ENCODE results near the gene PPP1R11. TPM values are rescaled to one million over a fixed set of nuclear protein-coding genes. Genes with fewer than 3 reads are reported as not detected.
A peak's percentile ranks its signal among the peaks of the same experiment; 100 is the strongest.

Gene PPP1R11
- total RNA-seq, 2 donors from 2014 or later: 18.9 to 34.3 TPM

GRCh38 chr6:30102414-30102969 lies 35.5 kb downstream of the PPP1R11 start:
- Histone ChIP-seq H3K4me1 (peaks cover 36% of the 10 kb centered on the region), H3K27ac (peak overlapping the region in 3 of 4 donors; percentile 34 to 54 (median 37)), H3K27me3 (no peaks in the 10 kb centered on the region), H3K9me3 (no peaks in the 10 kb centered on the region), H3K36me3 (replicated peaks in 1 of 2; ENCODE audit: insufficient read depth in 1 of 2, low read depth in 2 of 2) (no peaks in the 10 kb centered on the region), H3K4me3 (no peak overlapping the region)
- intact Hi-C loops (cut with DNase I): no loop called here
- ATAC-seq (no peak), DNase-seq (peak in 2 of 4 donors; percentile 25 to 32)
- 33 to 45% methylated on average over 14 to 15 of the region's 15 CpGs for WGBS, 2 donors
- TF ChIP-seq POLR2A (IDR thresholded peaks at IDR 0.05): no peak
- TF ChIP-seq, protein P1, sequence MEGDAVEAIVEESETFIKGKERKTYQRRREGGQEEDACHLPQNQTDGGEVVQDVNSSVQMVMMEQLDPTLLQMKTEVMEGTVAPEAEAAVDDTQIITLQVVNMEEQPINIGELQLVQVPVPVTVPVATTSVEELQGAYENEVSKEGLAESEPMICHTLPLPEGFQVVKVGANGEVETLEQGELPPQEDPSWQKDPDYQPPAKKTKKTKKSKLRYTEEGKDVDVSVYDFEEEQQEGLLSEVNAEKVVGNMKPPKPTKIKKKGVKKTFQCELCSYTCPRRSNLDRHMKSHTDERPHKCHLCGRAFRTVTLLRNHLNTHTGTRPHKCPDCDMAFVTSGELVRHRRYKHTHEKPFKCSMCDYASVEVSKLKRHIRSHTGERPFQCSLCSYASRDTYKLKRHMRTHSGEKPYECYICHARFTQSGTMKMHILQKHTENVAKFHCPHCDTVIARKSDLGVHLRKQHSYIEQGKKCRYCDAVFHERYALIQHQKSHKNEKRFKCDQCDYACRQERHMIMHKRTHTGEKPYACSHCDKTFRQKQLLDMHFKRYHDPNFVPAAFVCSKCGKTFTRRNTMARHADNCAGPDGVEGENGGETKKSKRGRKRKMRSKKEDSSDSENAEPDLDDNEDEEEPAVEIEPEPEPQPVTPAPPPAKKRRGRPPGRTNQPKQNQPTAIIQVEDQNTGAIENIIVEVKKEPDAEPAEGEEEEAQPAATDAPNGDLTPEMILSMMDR (IDR thresholded peaks at IDR 0.05): no peak

DNA sequence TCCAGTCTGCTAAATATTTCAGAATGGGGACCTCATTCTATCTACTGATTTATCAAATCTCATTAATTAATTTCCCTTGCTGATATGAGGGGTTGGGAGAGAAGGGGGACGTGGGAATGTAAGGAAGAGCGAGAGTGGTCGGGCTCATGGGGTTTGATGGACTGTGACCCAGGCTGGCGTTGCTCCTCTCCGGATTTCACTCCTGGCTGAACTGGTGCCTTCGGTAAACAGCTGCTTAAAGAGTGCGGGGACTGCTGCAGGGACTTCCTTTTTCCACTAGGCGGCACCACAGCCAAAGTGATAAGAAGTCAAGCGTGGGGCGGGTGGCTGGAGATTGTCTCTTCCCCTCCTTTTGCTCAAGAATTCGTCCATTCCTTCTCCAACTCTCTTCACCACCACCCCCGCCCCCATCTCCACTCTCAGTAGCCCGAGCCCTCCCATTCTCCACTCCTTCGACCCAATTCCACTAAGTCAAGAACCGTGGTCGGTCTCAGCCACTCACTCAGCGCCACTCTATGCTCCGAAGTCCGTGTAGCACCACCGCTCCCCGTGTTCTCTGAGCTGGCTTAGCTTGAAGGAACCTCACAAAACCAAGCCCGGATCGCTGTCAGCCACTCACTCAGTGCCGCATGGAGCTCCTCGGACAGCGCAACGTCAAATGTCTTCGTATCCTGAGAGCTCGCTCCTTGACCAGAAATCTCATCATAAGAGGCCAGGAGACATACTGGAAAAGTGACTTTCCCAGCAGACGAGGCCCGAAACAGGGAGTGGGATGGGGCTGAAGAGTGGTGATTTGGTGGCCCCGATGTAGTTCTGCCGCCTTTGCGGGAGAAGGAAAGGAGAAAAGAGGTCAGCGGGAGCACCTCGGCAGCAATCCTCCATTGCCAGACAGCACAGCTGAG lies 36.2 kb downstream of the PPP1R11 start:
- Histone ChIP-seq H3K27me3 (no peaks in the 10 kb centered on the region), H3K4me3 (no peak overlapping the region), H3K4me1 (peaks cover 36% of the 10 kb centered on the region), H3K27ac (peak overlapping the region in 3 of 4 donors; percentile 34 to 54 (median 37)), H3K9me3 (no peaks in the 10 kb centered on the region), H3K36me3 (replicated peaks in 1 of 2; ENCODE audit: insufficient read depth in 1 of 2, low read depth in 2 of 2) (no peaks in the 10 kb centered on the region)
- 1 to 3% methylated on average over 35 to 36 of the region's 36 CpGs for WGBS, 2 donors
- peak in 2 of 3 donors; percentile 18 to 29 for TF ChIP-seq POLR2A (IDR thresholded peaks at IDR 0.05)
- TF ChIP-seq, protein P1 (IDR thresholded peaks at IDR 0.05): peak; percentile 68 to 99 (median 94)
- peak; percentile 89 to 93 (median 90) for DNase-seq
- intact Hi-C loops (cut with DNase I): no loop called here
- peak; percentile 80 for ATAC-seq

DNA sequence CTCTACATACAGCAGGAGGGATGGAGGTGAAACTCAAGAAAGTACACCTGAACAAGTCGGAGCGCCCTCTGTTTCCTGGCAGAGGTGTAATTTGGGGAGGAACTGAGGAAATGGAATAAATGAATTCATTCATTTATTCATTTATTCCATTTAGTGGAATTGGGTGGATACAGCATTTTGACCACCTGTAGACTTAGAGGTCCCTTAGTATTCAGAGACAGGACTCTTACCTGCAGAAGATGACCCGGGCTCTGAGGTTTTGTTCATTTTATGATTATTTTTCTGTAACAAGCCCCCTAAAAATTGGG lies 36.8 kb downstream of the PPP1R11 start:
- ATAC-seq (no peak), DNase-seq (no peak)
- WGBS, 2 donors: 41 to 46% methylated on average over 3 of the region's 3 CpGs
- no peaks in the 10 kb centered on the region for H3K9me3 ChIP-seq
- no peaks in the 10 kb centered on the region for H3K27me3 ChIP-seq
- intact Hi-C loops (cut with DNase I): no loop called here
- no peaks in the 10 kb centered on the region for H3K36me3 ChIP-seq (replicated peaks in 1 of 2; ENCODE audit: insufficient read depth in 1 of 2, low read depth in 2 of 2)
- H3K4me3 ChIP-seq: no peak overlapping the region
- H3K4me1 ChIP-seq: peaks cover 36% of the 10 kb centered on the region
- TF ChIP-seq, protein P1 (IDR thresholded peaks at IDR 0.05): no peak
- TF ChIP-seq POLR2A (IDR thresholded peaks at IDR 0.05): no peak
- no peak overlapping the region for H3K27ac ChIP-seq

DNA sequence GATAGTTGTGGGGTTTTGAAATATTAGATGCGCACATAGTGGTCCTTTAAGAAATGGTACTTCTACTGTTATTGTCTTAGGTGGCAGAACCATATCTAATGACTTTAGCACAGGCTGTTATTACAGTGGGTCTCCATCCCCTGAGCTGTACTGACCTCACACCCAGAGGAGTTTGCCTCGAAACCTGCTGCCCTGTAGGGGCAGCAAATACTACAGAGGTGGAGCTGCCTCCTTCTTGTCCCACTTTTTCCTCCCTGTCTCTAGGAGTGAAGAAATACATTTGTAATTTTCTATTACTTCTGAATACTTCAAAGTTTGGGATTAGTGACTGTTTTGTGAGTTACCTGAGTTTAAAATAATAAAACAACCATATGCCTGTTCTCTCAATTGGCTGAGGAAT lies 37.7 kb downstream of the PPP1R11 start:
- no peak for ATAC-seq
- DNase-seq: no peak
- intact Hi-C loops (cut with DNase I): no loop called here
- H3K9me3 ChIP-seq: no peaks in the 10 kb centered on the region
- 74 to 87% methylated on average over 2 of the region's 2 CpGs for WGBS, 2 donors
- H3K27ac ChIP-seq: no peak overlapping the region
- no peak overlapping the region for H3K4me3 ChIP-seq
- no peaks in the 10 kb centered on the region for H3K36me3 ChIP-seq (replicated peaks in 1 of 2; ENCODE audit: insufficient read depth in 1 of 2, low read depth in 2 of 2)
- TF ChIP-seq POLR2A (IDR thresholded peaks at IDR 0.05): no peak
- TF ChIP-seq, protein P1 (IDR thresholded peaks at IDR 0.05): no peak
- peaks cover 36% of the 10 kb centered on the region for H3K4me1 ChIP-seq
- H3K27me3 ChIP-seq: no peaks in the 10 kb centered on the region

Measured in body of pancreas (tissue), 4 donors.